CD8-positive, alpha-beta memory T cell (primary cell): ENCODE results near the gene ANKRD13B. TPM values are rescaled to one million over a fixed set of nuclear protein-coding genes. Genes with fewer than 3 reads are reported as not detected.

Experiments used
- CTCF ChIA-PET: fragments of 350-600 bp; sonication (Branson Sonifier 250); formaldehyde crosslinking; loops from one replicate; lab custom pipeline; 2021; ENCODE audit warnings: antibody characterized with exemption; lab: Charles Lee
- POLR2A ChIA-PET: fragments of 350-600 bp; sonication (Branson Sonifier 250); formaldehyde crosslinking; loops from one replicate; lab custom pipeline; 2021; ENCODE audit warnings: antibody characterized with exemption; lab: Charles Lee
- DNase-seq, 5 donors: peaks; one replicate each; pipeline versions ENCODE4 v3.0.0 to v3.0.0-alpha.2; 2020 to 2022; ENCODE audit warnings: mixed read lengths in 1 of 5
- H3K27ac ChIP-seq: one replicate; pipeline ENCODE4 v1.7.0; 2013; ENCODE audit warnings: low read depth, mild to moderate bottlenecking, low read length, moderate library complexity
- H3K27me3 ChIP-seq: 2 replicates; pipeline ENCODE4 v1.7.0; 2013; ENCODE audit warnings: low read length, mild to moderate bottlenecking; ENCODE audit not compliant: insufficient read depth, poor library complexity, severe bottlenecking
- H3K36me3 ChIP-seq: 2 replicates; pipeline ENCODE4 v1.7.0; 2013; ENCODE audit warnings: mild to moderate bottlenecking, low read length, moderate library complexity; ENCODE audit not compliant: insufficient read depth
- H3K4me1 ChIP-seq: 2 replicates; pipeline ENCODE4 v1.7.0; 2013; ENCODE audit warnings: mild to moderate bottlenecking, low read length, moderate library complexity; ENCODE audit not compliant: insufficient read depth
- H3K4me3 ChIP-seq: 2 replicates; pipeline ENCODE4 v1.7.0; 2013; ENCODE audit warnings: mild to moderate bottlenecking, low read length
- H3K9me3 ChIP-seq: 2 replicates; pipeline ENCODE4 v1.7.0; 2013; ENCODE audit warnings: mild to moderate bottlenecking, low read length
- H3K27ac Mint-ChIP-seq, 8 donors: one replicate each; pipeline ENCODE4 v1.8.0; 2020 to 2021; ENCODE audit warnings: mixed read lengths in 8 of 8, mild to moderate bottlenecking in 6 of 8, inconsistent platforms in 3 of 8, moderate library complexity in 3 of 8
- H3K27me3 Mint-ChIP-seq, 2 donors: one replicate each; pipeline ENCODE4 v1.8.0; 2020 to 2021; ENCODE audit warnings: mixed read lengths in 2 of 2, mild to moderate bottlenecking in 1 of 2, moderate library complexity in 1 of 2
- H3K36me3 Mint-ChIP-seq, 3 donors: one replicate each; pipeline ENCODE4 v1.8.0; 2020 to 2021; ENCODE audit warnings: mixed read lengths in 3 of 3, inconsistent platforms in 1 of 3, mild to moderate bottlenecking in 1 of 3
- H3K4me1 Mint-ChIP-seq, 3 donors: one replicate each; pipeline ENCODE4 v1.8.0; 2020 to 2021; ENCODE audit warnings: mixed read lengths in 3 of 3, inconsistent platforms in 1 of 3, mild to moderate bottlenecking in 1 of 3
- H3K4me3 Mint-ChIP-seq, 7 donors: one replicate each; pipeline ENCODE4 v1.8.0; 2020 to 2021; ENCODE audit warnings: mixed read lengths in 7 of 7, mild to moderate bottlenecking in 6 of 7, moderate library complexity in 4 of 7, inconsistent platforms in 2 of 7
- H3K9me3 Mint-ChIP-seq, 5 donors: one replicate each; pipeline ENCODE4 v1.8.0; 2020 to 2022; ENCODE audit warnings: mixed read lengths in 5 of 5, mild to moderate bottlenecking in 3 of 5, moderate library complexity in 2 of 5, inconsistent platforms in 1 of 5
- polyA plus RNA-seq: library from polyadenylated mRNA; unstranded; fragments of 300-500 nt; fragmentation: Illumina TruSeq; gene quantifications from one replicate; pipeline ENCODE4 v1.2.3, GENCODE V29; 2021
- total RNA-seq, 2 experiments: library from RNA; stranded (reverse); gene quantifications; one replicate each; pipeline ENCODE4 v1.2.3, GENCODE V29; 2021

ANKRD13B gene
- total and polyA plus RNA-seq, 3 experiments from 2014 or later, result 0.35 to 21.8 (median 20.8) TPM

GRCh38 chr17:29630630-29631193 is 37.8 kb downstream of the ANKRD13B start:
- H3K27ac Mint-ChIP-seq, result peak overlapping the region in 4 of 8 donors; percentile 44 to 84 (median 54)
- Histone ChIP-seq H3K27me3 (no peaks in the 10 kb centered on the region), H3K9me3 (no peaks in the 10 kb centered on the region), H3K36me3 (peaks cover 22% of the 10 kb centered on the region), H3K27ac (no peak overlapping the region), H3K4me3 (no peak overlapping the region), H3K4me1 (no peaks in the 10 kb centered on the region)
- DNase-seq, result no peak
- POLR2A ChIA-PET, result no interaction called here
- H3K4me1 Mint-ChIP-seq, result peaks cover 18 to 29% (median 25%) of the 10 kb centered on the region in 3 donors
- H3K27me3 Mint-ChIP-seq, result no peaks in the 10 kb centered on the region
- CTCF ChIA-PET, result interaction anchor here (0.8 to 2.6 kb wide), 2 partner anchors 13 to 149 kb away, joined by 3 to 12 read pairs; no protein-coding TSS in a partner anchor
- H3K36me3 Mint-ChIP-seq, result peaks cover 4 to 83% (median 11%) of the 10 kb centered on the region in 3 donors
- H3K9me3 Mint-ChIP-seq, result no peaks in the 10 kb centered on the region
- H3K4me3 Mint-ChIP-seq, result peak overlapping the region in 1 of 7 donors; percentile 55

- H3K36me3 ChIP-seq, result peaks cover 37% of the 10 kb centered on the region
- Mint-ChIP-seq H3K4me3 (no peak overlapping the region), H3K4me1 (peaks cover 10 to 13% (median 11%) of the 10 kb centered on the region in 3 donors), H3K27me3 (no peaks in the 10 kb centered on the region), H3K9me3 (no peaks in the 10 kb centered on the region), H3K36me3 (peaks cover 4 to 80% (median 20%) of the 10 kb centered on the region in 3 donors), H3K27ac (peak overlapping the region in 6 of 8 donors; percentile 6 to 69 (median 63))
- no peak for DNase-seq
- no peak overlapping the region for H3K4me3 ChIP-seq
- CTCF ChIA-PET, result interaction anchor here (2.0 to 3.2 kb wide), 2 partner anchors 11 to 17 kb away, joined by 5 to 17 read pairs; partner anchors contain the start of gene CORO6
- POLR2A ChIA-PET, result no interaction called here
- H3K27me3 ChIP-seq, result no peaks in the 10 kb centered on the region
- H3K9me3 ChIP-seq, result no peaks in the 10 kb centered on the region
- no peaks in the 10 kb centered on the region for H3K4me1 ChIP-seq
- H3K27ac ChIP-seq, result no peak overlapping the region
Measured at GRCh38 chr17:29633886-29634285, 41.0 kb downstream of the ANKRD13B start.

- Histone ChIP-seq H3K27me3 (no peaks in the 10 kb centered on the region), H3K4me1 (no peaks in the 10 kb centered on the region), H3K27ac (no peak overlapping the region), H3K36me3 (peaks cover 25% of the 10 kb centered on the region), H3K4me3 (no peak overlapping the region), H3K9me3 (no peaks in the 10 kb centered on the region)
- peak overlapping the region in 1 of 7 donors; percentile 27 for H3K4me3 Mint-ChIP-seq
- ChIA-PET CTCF (interaction anchor here (1.1 to 4.7 kb wide), 9 partner anchors 14 to 291 kb away, joined by 3 to 51 read pairs (median 10); no protein-coding TSS in a partner anchor), POLR2A (no interaction called here)
- H3K27me3 Mint-ChIP-seq, result no peaks in the 10 kb centered on the region
- peaks cover 0 to 62% (median 18%) of the 10 kb centered on the region in 3 donors for H3K36me3 Mint-ChIP-seq
- H3K27ac Mint-ChIP-seq, result peak overlapping the region in 7 of 8 donors; percentile 3 to 76 (median 45)
- H3K4me1 Mint-ChIP-seq, result peaks cover 11 to 19% (median 12%) of the 10 kb centered on the region in 3 donors
- no peak for DNase-seq
- no peaks in the 10 kb centered on the region for H3K9me3 Mint-ChIP-seq
Measured at GRCh38 chr17:29640413-29640812, 47.5 kb downstream of the ANKRD13B start.

- Histone ChIP-seq H3K36me3 (peaks cover 25% of the 10 kb centered on the region), H3K4me1 (no peaks in the 10 kb centered on the region), H3K9me3 (no peaks in the 10 kb centered on the region), H3K27ac (no peak overlapping the region), H3K4me3 (no peak overlapping the region), H3K27me3 (no peaks in the 10 kb centered on the region)
- H3K36me3 Mint-ChIP-seq, result peaks cover 0 to 62% (median 12%) of the 10 kb centered on the region in 3 donors
- H3K4me1 Mint-ChIP-seq, result peaks cover 11 to 19% (median 14%) of the 10 kb centered on the region in 3 donors
- H3K27ac Mint-ChIP-seq, result peak overlapping the region in 4 of 8 donors; percentile 3 to 63 (median 46)
- ChIA-PET CTCF (interaction anchor here (0.7 to 4.7 kb wide), 4 partner anchors 28 to 163 kb away, joined by 3 to 51 read pairs (median 8); no protein-coding TSS in a partner anchor), POLR2A (interaction anchor here (0.6 kb wide), 1 partner anchor 17 kb away, joined by 4 read pairs; no protein-coding TSS in a partner anchor)
- H3K9me3 Mint-ChIP-seq, result no peaks in the 10 kb centered on the region
- H3K4me3 Mint-ChIP-seq, result no peak overlapping the region
- no peak for DNase-seq
- H3K27me3 Mint-ChIP-seq, result no peaks in the 10 kb centered on the region
Measured at GRCh38 chr17:29640981-29641642, 48.2 kb downstream of the ANKRD13B start.

- peaks cover 11 to 19% (median 12%) of the 10 kb centered on the region in 3 donors for H3K4me1 Mint-ChIP-seq
- Histone ChIP-seq H3K4me3 (no peak overlapping the region), H3K27me3 (no peaks in the 10 kb centered on the region), H3K9me3 (no peaks in the 10 kb centered on the region), H3K36me3 (peaks cover 14% of the 10 kb centered on the region), H3K4me1 (no peaks in the 10 kb centered on the region), H3K27ac (no peak overlapping the region)
- peaks cover 0 to 58% (median 5%) of the 10 kb centered on the region in 3 donors for H3K36me3 Mint-ChIP-seq
- ChIA-PET POLR2A (interaction anchor here (0.6 to 0.7 kb wide), 2 partner anchors 18 to 137 kb away, joined by 3 to 4 read pairs; no protein-coding TSS in a partner anchor), CTCF (interaction anchor here (1.2 to 1.9 kb wide), 2 partner anchors 25 to 137 kb away, joined by 5 to 12 read pairs; no protein-coding TSS in a partner anchor)
- H3K27ac Mint-ChIP-seq, result peak overlapping the region in 7 of 8 donors; percentile 2 to 92 (median 55)
- no peaks in the 10 kb centered on the region for H3K9me3 Mint-ChIP-seq
- no peaks in the 10 kb centered on the region for H3K27me3 Mint-ChIP-seq
- no peak overlapping the region for H3K4me3 Mint-ChIP-seq
- DNase-seq, result no peak
Measured at GRCh38 chr17:29642171-29642611, 49.3 kb downstream of the ANKRD13B start.

GRCh38 chr17:29643817-29644160 is 50.9 kb downstream of the ANKRD13B start:
- Histone ChIP-seq H3K27ac (no peak overlapping the region), H3K36me3 (peaks cover 14% of the 10 kb centered on the region), H3K9me3 (no peaks in the 10 kb centered on the region), H3K4me1 (no peaks in the 10 kb centered on the region), H3K27me3 (no peaks in the 10 kb centered on the region), H3K4me3 (no peak overlapping the region)
- no peak for DNase-seq
- Mint-ChIP-seq H3K4me1 (peaks cover 11 to 19% (median 12%) of the 10 kb centered on the region in 3 donors), H3K9me3 (no peaks in the 10 kb centered on the region), H3K4me3 (no peak overlapping the region), H3K27ac (peak overlapping the region in 5 of 8 donors; percentile 47 to 70 (median 51)), H3K27me3 (no peaks in the 10 kb centered on the region), H3K36me3 (peaks cover 0 to 66% (median 13%) of the 10 kb centered on the region in 3 donors)
- CTCF ChIA-PET, result interaction anchor here (1.2 to 1.7 kb wide), 3 partner anchors 13 to 135 kb away, joined by 3 to 7 read pairs (median 4); no protein-coding TSS in a partner anchor
- POLR2A ChIA-PET, result interaction anchor here (1.4 kb wide), 1 partner anchor 26 kb away, joined by 4 read pairs; no protein-coding TSS in a partner anchor

- POLR2A ChIA-PET, result interaction anchor here (0.6 kb wide), 1 partner anchor 46 kb away, joined by 7 read pairs; no protein-coding TSS in a partner anchor
Measured at GRCh38 chr17:29645515-29646051, 52.7 kb downstream of the ANKRD13B start.

More at GRCh38 chr17:29645515-29646051, 52.7 kb downstream of the ANKRD13B start:
- H3K36me3 Mint-ChIP-seq, result peaks cover 0 to 71% (median 17%) of the 10 kb centered on the region in 3 donors
- no peak for DNase-seq
- CTCF ChIA-PET, result interaction anchor here (1.2 kb wide), 1 partner anchor 28 kb away, joined by 4 read pairs; no protein-coding TSS in a partner anchor
- Histone ChIP-seq H3K4me1 (no peaks in the 10 kb centered on the region), H3K27ac (no peak overlapping the region), H3K36me3 (peaks cover 14% of the 10 kb centered on the region), H3K27me3 (no peaks in the 10 kb centered on the region), H3K4me3 (no peak overlapping the region), H3K9me3 (no peaks in the 10 kb centered on the region)
- H3K27ac Mint-ChIP-seq, result peak overlapping the region in 5 of 8 donors; percentile 13 to 71 (median 36)
- H3K4me1 Mint-ChIP-seq, result peaks cover 3 to 10% (median 4%) of the 10 kb centered on the region in 3 donors
- no peaks in the 10 kb centered on the region for H3K9me3 Mint-ChIP-seq
- H3K27me3 Mint-ChIP-seq, result no peaks in the 10 kb centered on the region
- no peak overlapping the region for H3K4me3 Mint-ChIP-seq
